HG03457 (cell line): ENCODE measurements around the gene SVIL.
"Not testable (repeated sequence)": the region's sequence is repeated elsewhere in the genome, so short reads cannot be mapped to it uniquely, and the experiment has no call there.

Experiments
- ATAC-seq: cut with Tn5 transposase; IDR thresholded peaks from one replicate; pipeline ENCODE4 v1.9.1; 2021; ENCODE audit warnings: moderate number of reproducible peaks; ENCODE audit not compliant: unreplicated experiment

SVIL gene

DNA sequence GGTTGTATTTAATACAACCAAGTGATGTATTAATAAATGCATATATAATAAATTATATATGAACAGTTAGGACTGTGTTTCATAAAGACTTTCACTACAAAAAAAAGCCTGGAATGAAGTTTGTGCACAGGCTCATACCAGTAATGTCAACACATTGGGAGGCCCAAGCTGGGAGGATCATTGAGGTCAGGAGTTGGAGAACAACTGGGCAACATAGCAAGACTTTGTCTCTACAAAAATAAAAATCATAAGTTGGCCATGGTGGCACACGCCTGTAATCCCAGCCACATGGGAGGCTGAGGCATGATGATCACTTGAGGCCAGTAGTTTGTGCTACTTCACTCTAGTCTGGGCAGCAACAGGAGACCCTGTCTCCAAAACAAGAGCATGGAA, 15.8 kb upstream of the SVIL start:
- no peak for ATAC-seq

DNA sequence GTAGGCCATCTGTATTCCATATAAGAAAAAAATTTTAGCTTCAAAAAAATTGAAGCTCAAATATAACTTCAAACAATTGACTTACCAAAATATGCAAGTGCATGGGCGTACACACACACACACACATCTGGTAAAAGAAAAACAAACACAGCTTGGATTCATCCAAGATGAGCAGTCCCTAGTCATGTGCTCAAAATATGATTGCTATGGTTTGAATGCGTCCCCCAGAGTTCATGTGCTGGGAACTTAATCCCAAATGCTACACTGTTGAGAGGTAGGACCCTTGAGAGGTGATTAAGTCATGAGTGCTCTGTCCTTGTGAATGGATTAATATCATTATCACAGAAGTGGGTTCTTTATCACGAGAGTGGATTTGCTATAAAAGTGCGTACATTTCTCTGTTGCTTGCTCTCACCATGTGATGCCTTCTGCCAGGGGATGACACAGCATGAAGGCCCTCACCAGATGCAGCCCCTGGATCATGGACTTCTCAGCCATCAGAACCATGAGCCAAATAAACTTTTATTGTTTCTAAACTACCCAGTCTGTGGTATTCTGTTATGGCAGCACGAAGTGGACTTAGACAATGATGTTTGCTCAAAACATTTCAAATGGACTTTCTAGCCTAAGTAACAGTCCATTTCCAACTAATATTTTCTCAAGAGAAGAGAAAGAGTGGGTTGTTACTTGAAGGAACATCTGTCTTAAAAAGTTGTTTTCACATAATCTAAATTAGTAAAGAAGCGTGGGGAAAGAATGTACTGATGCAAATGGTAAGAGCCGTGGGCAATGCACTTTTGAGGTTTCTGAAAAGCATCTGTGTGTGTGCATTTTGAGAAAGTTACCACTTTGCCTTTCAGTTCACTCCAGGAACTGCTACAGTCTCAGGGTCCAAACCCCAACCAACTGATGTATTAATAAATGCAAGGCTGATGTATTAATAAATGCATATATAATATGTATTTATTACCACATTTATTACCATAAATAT, 15.1 kb upstream of the SVIL start:
- no peak for ATAC-seq

DNA sequence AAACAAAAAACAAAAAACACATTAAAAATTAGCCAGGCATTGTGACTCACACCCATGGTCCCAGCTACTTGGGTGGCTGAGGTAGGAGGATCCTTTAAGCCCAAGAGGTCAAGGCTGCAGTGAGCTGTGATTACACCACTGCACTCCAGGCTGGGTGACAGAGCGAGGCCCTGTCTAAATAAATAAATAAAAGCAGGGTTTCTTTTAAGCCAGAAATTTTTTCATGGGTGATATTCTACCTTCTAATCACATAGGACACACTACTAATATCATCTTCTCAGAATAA, 14.2 kb upstream of the SVIL start:
- no peak for ATAC-seq

DNA sequence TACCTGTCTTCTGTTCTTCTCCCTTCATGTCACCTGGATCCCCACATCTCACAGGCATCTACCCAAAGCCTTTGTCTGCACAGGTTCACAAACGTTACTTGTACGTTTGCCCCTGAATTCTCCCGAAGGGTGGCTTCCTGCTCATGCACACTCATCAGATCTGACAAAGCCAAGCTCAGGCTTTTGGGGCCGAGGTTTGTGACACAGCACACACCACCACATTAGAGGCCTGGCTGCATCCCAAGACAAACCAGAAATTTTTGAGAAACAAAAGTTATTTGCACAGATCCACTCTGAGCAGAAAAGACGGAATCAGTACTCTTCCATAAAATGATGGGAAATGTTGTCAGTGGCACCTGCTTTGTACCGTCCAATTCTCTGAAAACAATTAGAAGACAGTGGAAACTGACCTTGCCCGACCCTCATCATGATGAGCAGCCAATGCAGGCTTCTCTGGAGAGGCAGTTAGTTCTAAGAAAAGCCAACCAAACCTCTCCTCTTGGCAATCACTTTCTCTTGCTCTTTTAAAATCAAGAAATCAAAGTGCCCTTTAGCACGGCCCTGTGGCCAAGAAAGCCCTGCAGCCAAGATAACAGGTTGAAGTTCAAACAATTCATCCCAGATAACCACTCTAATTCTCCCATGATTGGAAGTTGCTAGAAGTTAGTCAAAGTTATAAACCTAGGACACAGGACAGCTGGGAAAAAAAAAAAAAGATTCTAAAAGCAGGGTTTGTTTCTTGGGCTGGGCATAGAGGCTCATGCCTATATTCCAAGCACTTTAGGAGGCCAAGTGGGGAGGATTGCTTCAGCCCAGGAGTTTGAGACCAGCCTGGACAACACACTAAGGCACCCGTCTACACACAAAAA, 13.6 kb upstream of the SVIL start:
- no peak for ATAC-seq

DNA sequence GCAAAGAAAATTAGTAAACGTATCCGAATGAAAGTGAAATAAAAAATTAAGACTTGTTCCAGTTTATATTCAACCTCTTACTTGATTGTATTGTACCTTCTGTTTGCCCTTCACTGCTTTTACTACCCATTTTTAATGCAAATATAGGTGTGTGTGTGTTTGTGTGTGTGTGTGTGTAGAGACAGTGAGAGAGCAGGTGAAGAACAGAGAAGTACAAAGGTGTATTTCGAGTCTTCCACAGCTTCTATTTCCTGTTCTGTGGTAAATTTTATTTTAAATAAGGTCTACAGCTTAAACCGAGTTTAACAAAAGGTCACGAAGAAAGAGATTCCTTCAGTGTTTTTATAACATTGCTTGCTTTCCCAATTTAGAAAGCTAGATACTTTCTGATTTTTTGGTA, 12.7 kb upstream of the SVIL start:
- ATAC-seq: no peak

DNA sequence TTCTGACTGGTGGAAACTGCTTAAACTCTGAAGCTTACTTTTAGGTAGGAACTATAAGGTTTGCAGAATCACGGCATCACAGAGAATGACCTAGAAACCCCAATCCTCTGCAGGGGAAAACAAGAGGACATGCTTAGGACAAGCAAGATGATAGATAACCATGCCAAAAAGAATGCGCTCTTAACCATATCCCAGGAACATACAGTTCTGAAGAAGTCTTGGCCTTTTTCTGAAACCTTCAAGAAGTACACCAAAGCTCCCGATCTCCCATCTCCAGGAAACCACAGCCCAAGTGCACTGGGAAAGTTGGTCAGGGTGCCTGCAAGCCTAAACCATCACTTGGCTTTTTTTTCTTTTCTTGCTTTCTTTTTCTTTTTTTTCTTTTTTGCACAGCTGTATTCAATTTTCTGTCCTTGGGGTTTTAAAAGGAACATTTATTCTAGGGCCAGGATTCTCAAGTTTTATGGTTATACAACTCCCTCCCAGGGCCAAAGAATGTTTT, 12.2 kb upstream of the SVIL start:
- ATAC-seq: no peak

DNA sequence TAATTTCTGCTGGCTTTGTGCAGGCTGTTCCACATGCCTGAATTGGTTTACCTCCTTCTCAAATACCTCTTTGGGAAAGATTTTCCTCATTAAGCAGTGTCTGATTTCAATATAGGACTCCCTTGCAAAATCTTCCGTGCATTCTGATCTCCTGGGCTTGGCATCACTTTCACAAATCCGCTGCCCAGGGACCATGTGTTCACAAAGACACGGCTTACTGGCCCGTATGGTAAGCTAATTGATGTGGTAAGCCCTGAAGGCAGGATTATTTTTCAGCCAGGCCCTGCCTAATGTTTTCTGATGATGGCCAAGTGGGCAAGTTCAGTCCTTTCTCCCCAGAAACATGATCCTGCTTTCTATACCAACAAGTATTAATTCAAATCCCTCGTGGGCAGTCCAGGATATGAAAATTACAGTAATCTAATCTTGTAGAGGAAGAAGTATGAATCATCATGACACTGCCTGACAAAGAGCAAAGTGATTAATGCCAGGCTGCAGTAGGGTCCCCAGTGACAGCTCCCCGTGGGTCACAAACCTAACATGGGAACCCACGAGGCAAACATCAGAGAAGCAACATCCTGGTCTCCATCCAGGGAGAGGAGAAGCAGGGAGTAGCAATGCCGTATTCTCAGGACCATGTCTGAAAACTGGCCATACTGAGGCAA, 11.6 kb upstream of the SVIL start:
- no peak for ATAC-seq

DNA sequence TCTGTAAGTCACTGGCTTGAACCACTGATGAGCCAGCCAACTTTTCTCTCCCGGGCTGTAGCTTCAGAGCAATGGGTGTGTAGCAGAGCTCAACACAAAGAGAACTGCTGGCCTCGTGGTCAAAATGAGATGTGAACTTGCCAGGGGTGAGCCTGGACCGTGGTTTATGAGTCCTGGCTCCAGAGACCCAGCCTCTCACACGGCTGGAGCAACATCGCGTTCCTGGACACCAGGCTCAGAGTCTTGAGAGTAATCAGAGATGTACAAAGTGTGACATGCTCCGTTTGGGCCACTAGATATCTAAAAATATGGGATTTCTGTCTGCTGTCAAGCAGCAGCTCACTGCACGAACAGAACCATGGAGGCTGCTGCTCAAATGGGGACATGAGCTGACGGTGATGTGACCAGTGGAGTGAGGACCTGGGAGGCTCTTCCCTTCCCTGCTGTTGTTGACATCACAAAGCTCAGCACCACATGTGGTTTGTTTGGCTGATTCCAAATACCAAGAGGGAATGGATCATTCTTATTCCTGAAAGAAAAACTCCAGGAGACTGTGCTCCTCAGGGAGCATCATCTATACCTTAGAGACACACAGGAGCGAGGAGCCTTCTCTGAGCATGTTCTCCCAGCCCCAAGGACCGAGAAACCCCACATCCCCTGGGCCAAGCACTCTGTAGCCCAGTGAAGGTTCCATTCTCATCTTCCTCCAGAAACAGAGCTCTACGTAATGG, 9.2 kb upstream of the SVIL start:
- no peak for ATAC-seq

DNA sequence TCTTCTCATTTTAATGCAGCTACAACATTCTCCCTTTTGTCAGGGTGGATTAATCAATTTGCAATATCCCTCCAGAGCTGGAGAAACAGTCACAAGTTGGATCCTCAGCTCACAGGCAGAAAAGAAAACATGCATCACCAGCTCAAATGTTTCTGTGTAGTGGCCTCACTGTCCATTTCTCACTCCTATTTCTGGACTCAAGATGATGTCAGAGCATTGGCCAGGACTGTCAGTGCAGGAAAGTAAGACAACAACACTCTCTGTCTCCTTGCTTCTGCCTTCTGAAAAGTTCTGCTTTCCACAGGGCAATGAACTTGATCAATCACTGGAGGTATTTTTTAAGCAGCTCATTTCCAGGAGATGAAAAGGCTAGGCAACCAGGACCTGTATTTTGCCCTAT, 8.2 kb upstream of the SVIL start:
- no peak for ATAC-seq

DNA sequence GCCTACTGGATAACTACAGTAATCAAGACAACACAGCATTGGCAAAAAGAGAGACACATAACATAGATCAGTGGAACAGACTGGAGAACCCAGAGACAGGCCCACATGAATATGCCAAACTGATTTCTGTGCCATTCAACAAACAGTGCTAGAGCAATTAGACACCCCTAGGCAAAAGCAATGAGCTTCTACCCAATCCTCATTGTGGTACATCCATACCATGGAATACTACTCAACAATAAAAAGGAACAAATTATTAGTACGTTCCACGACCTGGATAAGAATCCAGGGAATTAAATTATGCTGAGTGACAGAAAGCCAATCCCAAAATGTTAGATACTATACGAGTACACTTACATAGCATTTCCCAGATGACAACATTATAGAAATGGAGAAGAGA, 2.8 kb upstream of the SVIL start:
- ATAC-seq: no peak

DNA sequence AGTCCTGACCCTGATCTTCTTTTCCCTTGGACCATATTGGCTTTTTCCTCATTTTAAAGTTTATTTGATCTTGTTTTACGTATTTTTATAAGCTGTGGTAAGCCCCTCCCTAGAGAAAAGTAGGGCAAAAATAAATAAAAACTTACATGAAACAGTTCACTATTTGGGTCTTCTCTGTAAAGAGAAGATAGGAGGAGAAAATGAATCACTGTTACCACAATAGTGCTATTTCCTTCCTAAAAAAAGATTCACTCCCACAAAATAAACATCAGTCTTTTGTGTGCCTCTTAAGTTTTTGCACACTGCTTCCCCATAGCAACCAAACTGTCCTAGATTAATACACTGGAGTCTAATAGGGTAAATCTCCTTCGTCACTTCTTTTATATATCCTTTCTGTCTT, 1.4 kb upstream of the SVIL start:
- ATAC-seq: no peak

DNA sequence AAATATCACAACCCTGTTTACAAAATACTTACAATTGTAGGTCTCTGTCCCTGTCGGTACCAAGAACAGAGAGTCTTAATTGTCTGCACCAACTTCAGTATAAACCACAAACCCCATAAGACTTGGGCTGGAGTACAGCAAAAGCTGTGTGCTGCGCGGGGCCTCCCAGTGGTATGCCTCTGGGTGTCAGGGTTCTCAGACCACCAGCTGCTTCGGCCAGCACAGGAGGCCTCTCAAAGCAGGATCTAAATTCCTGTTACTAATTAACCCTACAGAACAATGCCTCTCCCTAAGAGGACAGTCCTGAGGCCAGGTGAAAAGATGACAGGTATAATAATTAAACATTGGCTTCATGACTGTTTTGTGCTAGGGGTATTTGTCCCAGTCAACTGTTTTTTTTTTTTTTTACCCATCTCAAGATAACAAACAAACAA, 957 bp upstream of the SVIL start:
- peak; percentile 65 for ATAC-seq

DNA sequence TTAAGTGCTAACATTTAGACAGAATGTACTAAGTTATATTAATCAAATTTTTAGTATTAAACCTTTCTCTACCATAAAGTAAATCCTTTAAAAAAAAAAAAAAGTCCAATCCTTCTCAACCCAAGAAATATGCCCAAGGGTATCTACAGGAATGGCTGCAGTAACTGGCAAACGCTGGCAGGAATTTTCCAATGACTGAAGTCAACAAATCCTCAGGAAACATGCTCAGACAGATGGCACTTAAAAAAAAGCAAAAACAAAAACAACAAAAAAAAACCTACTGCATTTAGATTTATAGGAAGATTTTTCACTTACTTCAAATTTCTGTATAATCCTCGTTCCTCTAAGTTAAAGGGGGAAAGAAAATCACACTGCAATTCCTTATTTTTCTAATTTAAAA, 666 bp downstream of the SVIL start:
- no peak for ATAC-seq

DNA sequence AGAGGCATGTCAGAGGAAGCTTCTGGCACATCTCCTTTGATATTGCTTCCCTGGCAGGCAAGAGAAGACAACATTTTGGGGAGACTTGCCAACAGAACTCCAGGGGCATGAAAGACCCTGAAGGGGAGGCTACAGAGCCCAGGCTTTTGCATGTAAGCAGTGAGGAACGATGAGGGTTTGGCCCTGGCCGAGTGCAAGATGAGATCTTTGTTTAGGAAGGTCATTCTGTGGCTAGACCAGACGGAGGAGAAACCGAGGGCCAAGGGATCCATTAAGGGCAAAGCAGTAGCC, 3.8 kb downstream of the SVIL start:
- ATAC-seq: no peak

DNA sequence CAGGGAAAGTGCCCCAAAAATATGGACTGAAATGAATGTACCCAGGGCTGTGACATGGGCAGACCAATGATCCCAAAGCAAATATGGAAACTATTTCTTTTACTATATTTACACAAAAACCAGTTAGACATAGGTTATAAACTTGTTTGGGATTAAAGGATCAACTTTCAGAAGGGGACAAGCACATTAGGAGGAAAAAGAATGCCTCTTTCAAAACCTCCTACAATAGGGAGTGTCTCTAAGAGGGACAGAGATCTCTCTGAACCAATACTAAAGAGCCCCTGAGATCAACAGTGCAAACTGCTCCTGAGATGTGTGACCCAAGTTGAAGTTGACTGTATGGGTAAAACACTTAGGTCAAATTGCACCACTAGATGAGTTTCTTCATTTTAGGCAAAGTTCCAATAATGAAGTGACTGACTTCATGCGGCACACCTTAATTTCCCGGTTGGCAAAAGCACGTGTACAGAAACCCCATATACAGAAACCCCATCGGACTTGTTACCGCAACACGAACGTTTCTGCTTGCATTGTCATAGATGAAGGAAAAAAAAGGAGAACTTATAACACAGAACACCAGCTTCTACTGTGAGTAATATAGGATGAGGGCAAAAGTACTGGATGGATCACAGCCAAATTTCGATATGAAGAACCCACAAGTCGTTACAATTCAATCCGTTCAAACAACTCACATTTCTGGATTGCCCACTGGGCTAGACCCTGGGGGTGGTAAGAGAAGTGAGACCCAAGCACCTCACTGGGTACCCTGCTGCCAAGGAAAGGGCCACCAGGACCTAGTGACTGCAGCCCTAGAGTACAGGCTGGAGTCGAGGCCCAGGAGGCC, 4.3 kb downstream of the SVIL start:
- no peak for ATAC-seq

DNA sequence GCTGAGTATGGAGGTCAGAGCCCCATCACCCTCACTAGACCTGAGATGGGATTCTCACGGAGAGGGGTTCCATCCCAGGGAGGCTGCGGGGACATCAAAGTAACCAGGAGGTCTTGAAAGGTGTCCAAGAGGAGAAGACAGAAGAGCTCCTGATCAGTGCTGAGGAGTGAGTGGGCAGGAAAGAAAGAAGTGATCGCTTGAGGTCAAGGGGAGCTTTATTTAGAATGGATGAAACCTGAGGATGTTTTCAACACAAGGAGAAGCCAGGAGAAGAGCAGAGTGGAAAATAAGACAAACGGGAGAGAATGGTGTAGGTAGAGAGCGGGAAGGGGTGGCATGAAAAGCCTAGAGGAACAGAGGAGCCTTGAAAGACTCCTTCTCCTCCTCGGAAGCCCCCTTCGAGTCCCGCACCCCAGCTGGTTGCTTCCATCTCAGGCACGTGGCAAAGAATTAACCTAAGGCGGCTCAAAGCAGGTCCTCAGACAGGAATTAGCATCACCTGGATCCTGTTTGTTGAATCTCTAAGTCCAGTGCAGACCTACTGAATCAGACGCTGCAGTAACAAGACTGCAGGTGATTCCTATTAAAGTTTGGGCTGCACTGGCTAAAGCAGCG, 5.8 kb downstream of the SVIL start:
- ATAC-seq: no peak

DNA sequence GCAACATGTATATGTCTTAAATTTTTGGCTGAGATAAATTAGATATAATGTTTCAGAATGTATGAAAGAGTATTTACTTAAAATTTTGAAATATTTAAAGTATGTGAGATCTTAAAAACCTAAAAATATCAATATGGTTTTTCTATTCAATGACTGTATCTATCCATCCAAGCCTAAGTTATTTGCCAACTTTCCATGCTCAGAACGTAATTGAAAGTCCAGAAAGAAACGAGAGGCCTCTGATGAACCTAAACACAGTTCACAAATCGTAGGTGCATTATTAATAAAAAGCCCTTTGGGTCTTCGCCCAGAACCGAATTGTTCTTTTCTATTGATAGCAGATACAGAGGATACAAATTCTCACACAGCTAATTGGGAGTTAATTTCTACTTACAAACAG, 6.5 kb downstream of the SVIL start:
- no peak for ATAC-seq

DNA sequence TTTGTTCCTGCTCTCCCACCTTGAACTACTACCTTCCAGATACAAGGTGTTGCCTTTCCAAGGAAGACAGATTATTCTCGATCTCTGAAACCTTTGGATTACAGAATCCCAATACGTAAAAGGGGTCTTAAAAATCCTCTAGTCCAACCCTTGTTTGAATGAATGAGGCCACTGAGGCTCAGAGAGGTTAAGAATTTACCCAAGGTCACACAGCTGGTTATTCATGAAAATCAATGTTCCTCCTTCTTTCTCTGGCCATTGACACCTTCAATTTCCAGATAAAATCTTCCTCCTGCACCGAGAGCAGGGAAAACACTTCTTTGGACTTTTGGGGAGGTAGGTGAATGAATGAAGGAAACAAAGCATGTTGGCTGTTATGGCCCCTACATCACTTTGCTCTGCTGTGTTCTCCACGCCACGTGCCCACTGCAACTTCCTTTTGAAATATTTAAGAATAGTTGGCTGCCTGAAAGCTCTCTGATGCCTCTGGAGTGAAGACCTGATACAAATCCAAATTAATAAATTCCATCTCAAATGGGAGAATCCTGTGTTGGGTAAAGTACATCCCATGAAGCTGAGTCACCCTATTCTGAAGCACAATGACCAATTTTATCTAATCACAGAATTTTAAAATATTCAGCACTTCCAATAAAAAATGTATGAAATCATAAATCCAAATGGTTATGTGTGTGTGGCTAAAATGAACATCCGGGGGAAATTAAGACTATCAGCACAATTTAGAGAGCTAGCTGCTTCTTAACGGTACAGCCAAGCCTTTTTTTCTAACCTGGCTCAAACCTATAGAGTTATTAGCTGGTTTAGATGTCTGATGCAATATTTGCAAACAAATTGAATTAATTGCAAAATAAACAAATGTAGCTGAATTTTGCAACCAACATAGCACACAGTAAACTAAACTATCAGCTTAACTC, 7.3 kb downstream of the SVIL start:
- no peak for ATAC-seq

DNA sequence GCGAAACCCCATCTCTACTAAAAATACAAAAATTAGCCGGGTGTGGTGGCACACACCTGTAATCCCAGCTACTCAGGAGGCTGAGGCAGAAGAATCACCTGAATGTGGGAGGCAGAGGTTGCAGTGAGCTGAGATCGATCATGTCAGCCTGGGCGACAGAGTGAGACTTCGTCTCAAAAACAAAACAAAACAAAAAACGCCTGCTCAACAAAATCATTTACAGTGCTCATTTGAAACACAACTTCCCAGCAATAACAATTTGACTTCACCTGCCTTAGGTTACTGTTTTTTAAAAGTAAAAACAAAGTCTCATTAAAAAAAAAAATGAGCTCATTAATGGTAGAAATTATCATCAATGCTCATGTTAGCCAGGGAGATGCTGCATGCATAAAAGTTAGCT, 10.4 kb downstream of the SVIL start:
- ATAC-seq: not testable (repeated sequence)
